ENCODE measurements around the gene CD81.

Gene CD81

GRCh38 chr11:2446590-2447252 lies 69.6 kb downstream of the CD81 start:
- no peak overlapping the region for H3K4me3 ChIP-seq (ENCODE audit: low read depth, low read length)
- no peak for TF ChIP-seq MAX (IDR thresholded peaks at IDR 0.05; ENCODE audit: low read depth, low read length)
- no peak for TF ChIP-seq CTCF (IDR thresholded peaks at IDR 0.05; ENCODE audit: low read depth, low read length)
- no peak for TF ChIP-seq MYC (IDR thresholded peaks at IDR 0.05; ENCODE audit: low read depth, low read length)
- TF ChIP-seq POLR2A (IDR thresholded peaks at IDR 0.05; ENCODE audit: extremely low read depth, insufficient read length), result no peak
- peak; percentile 37 for DNase-seq (ENCODE audit: low read depth)
